Measurements from ENCODE around the gene STXBP1.
A peak's percentile ranks its signal among the peaks of the same experiment; 100 is the strongest.

The STXBP1 gene

DNA sequence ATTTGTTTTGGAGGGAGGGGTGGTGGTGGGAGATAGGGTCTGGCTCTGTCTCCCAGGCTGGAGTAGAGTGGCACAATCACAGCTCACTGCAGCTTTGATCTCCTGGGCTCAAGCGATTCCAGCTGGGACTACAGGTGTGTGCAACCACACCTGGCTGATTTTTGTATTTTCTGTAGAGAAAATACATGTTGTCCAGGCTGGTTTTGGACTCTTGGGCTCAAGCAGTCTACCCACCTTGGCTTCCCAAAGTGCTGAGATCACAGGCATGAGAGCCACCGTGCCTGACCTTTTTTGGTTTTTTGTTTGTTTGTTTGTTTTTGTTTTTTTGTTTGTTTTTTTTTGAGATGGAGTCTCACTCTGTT, 15.4 kb downstream of the STXBP1 start:
- Mint-ChIP-seq H3K27ac (no peak overlapping the region), H3K36me3 (no peaks in the 10 kb centered on the region)
- no peak for ATAC-seq

DNA sequence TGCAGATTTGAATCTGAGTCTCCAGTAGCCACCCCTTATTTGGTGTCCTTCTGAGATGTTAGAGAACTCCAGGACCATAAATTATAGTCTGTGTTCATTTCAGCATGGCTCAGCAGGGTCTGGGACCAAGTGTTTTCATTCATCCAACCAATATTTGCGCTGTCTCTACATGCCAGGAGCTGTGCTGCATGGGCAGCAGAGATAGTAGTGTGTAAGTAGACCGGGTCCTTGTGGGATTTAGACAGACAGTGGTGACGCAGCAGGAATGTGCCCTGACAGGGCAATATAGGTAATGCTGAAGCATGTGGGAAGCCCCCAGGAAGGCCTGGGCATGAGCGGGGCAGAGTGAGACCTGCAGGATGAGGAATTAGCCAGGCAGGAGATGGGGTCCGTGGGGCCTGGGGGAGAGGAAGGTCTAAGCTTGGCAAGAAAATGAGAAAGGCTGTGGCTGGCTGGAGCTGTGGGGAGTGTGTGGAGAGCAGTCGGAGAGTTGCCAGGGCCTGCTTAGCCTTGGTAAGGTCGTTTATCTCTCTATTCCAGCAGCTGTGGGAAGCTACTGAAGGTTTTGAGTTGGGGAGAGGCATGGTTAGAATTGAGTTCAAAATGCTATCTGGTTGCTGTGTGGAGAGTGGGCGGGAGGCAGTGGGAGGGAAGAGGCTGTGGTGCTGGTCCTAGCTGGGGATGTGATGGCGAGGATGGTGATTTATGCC, 16.8 kb downstream of the STXBP1 start:
- ATAC-seq (no peak), DNase-seq (ENCODE audit: low spot score in 2 of 2) (no peak)
- no peaks in the 10 kb centered on the region for H3K36me3 Mint-ChIP-seq
- H3K27ac Mint-ChIP-seq: no peak overlapping the region
- H3K9me3 Mint-ChIP-seq: no peaks in the 10 kb centered on the region
- H3K4me1 Mint-ChIP-seq: peaks cover 5% of the 10 kb centered on the region
- no peak overlapping the region for H3K4me3 Mint-ChIP-seq

More for the DNA sequence above, 15.4 kb downstream of the STXBP1 start:
- H3K9me3 Mint-ChIP-seq: no peaks in the 10 kb centered on the region
- H3K4me1 Mint-ChIP-seq: peaks cover 5% of the 10 kb centered on the region
- H3K4me3 Mint-ChIP-seq: no peak overlapping the region
- no peak for DNase-seq (ENCODE audit: low spot score in 2 of 2)

DNA sequence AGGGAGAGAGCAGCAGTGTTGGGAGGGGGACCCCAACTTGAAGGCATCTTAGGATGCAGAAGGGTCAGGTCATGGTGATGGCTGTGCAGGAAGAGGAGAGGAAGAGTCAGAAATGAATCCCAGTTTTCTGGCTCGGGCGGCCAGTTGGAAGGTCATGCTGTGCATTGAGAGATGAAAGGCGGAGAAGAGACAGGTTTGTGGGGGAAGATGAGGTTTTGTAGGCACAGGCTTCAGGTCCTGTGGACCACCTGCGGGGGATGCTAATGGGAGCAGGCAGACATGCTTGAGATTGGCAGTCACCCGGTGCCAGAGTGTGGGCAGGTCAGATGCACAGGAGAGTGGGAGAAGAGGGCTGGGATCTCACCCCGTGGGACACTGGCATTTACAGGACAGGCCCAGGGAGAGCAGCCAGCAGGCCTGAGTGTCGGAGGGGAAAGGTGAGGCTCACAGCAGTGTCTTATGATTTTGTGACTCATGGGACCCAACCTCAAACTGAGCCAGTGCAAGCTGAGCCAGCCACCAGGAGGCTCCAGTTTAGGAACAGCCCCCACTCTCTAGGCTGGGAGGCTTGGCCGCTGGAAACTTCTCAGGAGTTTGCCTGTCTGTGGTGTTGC, 17.5 kb downstream of the STXBP1 start:
- Mint-ChIP-seq H3K36me3 (no peaks in the 10 kb centered on the region), H3K9me3 (no peaks in the 10 kb centered on the region), H3K27ac (no peak overlapping the region), H3K4me3 (no peak overlapping the region), H3K4me1 (peaks cover 5% of the 10 kb centered on the region)
- peak; percentile 51 for ATAC-seq
- no peak for DNase-seq (ENCODE audit: low spot score in 2 of 2)

DNA sequence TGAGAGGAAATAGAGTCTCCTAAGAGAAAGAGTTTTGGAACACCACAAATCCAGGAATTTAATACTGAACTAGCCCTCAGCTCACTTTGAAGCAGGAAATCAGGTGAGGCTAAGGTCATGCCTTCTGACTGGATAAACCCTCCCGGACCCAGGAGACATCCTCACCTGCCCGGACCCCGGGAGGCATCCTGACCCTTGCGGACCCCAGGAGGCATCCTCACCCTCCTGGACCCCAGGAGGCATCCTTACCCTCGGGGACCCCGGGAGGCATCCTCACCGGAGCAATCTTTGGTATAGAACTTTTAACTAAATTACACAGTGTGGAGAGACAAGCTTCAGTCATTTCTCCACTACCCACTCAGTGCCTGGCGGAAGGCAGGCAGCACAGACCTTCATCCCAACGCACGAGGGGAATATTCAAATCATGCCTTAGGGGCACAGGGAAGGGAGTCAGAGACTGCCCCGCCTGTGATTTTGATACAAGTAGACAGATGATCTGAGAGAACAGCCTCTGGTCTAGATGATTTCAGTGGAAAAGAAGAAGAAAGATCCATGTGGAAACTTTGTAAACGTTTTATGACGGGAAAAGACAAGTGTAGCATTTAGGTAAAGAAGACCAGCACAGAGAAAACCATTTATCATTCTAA, 21.3 kb downstream of the STXBP1 start:
- Mint-ChIP-seq H3K9me3 (no peaks in the 10 kb centered on the region), H3K4me3 (no peak overlapping the region), H3K27ac (no peak overlapping the region), H3K36me3 (no peaks in the 10 kb centered on the region), H3K4me1 (peaks cover 5% of the 10 kb centered on the region)
- ATAC-seq (no peak), DNase-seq (ENCODE audit: low spot score in 2 of 2) (no peak)

DNA sequence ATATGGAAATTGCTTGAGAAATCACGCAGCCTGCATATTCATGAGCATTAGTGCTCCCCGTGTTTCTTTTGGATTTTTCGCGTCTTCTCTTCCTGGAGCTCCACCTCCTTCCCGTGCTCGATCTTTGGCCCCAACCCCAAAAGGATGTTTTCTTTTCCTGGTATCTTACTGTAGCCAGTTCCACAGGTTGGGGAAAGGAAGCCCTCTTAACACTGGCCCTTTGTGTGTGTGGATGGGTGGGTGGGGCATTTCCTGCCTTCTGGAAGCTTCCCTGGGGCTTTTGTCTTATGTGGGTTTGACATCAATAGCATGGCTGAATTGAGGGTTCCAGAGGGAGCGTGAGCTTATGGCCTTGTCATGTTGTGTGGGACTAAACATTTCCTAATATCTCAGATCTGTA, 21.9 kb downstream of the STXBP1 start:
- no peak for DNase-seq (ENCODE audit: low spot score in 2 of 2)
- Mint-ChIP-seq H3K4me1 (peaks cover under 1% of the 10 kb centered on the region), H3K4me3 (no peak overlapping the region), H3K9me3 (no peaks in the 10 kb centered on the region), H3K27ac (no peak overlapping the region), H3K36me3 (no peaks in the 10 kb centered on the region)
- no peak for ATAC-seq

DNA sequence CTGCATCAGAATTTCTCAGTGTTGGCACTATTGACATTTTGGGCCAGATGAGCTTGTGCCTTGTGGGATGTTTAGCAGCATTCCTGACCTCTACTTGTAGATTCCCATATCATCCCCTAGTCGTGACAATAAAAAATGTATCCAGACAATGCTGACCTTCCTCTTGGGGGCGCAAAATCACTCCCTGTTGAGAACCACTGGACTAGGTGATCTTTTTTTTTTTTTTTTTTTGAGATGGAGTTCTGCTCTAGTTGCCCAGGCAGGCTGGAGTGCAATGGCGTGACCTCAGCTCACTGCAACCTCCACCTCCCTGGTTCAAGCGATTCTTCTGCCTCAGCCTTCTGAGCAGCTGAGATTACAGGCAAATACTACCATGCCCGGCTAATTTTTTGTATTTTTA, 22.6 kb downstream of the STXBP1 start:
- no peaks in the 10 kb centered on the region for H3K36me3 Mint-ChIP-seq
- H3K27ac Mint-ChIP-seq: no peak overlapping the region
- no peak for ATAC-seq
- no peaks in the 10 kb centered on the region for H3K4me1 Mint-ChIP-seq
- no peak for DNase-seq (ENCODE audit: low spot score in 2 of 2)
- no peaks in the 10 kb centered on the region for H3K9me3 Mint-ChIP-seq
- H3K4me3 Mint-ChIP-seq: no peak overlapping the region

DNA sequence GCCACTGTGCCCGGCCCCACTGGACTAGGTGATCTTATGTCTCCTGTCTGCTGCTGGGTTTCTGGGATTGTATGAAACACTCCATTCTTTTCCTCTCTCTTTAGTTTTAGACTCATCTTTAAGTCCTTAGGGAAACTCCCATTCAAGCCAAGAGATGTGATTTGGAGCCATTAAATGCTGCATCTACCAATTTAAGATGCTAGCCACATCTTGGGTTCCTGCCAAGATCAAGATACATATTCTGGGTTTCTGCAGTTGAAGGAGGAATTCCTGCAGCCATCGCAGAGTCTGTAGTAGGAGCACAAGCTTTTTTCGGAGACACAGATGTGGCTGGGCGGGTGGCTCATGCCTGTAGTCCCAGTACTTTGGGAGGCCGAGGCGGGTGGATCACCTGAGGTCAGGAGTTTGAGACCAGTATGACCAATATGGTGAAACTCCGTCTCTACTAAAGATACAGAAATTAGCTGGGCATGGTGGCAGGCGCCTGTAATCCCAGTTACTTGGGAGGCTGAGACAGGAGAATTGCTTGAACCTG, 23.2 kb downstream of the STXBP1 start:
- Mint-ChIP-seq H3K9me3 (no peaks in the 10 kb centered on the region), H3K27ac (no peak overlapping the region), H3K4me3 (no peak overlapping the region), H3K36me3 (no peaks in the 10 kb centered on the region), H3K4me1 (no peaks in the 10 kb centered on the region)
- DNase-seq (ENCODE audit: low spot score in 2 of 2): no peak
- ATAC-seq: no peak

DNA sequence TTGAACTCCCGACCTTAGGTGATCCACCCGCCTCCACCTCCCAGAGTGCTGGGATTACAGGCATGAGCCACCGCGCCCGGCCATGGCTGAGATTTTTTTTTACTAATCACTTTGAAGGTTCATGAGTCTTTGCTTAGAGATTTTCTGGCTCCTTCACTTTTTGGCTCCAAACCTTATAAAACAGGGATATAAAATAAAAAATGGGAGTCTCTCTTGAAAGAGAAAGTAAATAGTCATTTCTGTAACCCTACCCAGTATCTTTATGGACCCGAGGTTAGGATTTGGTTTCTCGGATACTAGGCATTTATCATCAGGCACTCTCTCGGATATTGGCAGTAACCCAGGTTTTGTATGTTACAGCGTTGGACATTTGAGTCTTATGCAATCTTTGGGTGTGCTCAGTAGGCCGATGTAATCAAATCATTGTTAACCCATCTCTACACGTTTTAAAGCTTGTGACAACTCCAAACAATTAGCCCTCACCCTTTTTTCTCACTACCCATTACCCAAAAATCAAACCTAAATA, 25.3 kb downstream of the STXBP1 start:
- no peak for ATAC-seq
- no peaks in the 10 kb centered on the region for H3K36me3 Mint-ChIP-seq
- no peaks in the 10 kb centered on the region for H3K4me1 Mint-ChIP-seq
- no peak overlapping the region for H3K4me3 Mint-ChIP-seq
- DNase-seq (ENCODE audit: low spot score in 2 of 2): no peak
- H3K9me3 Mint-ChIP-seq: no peaks in the 10 kb centered on the region
- no peak overlapping the region for H3K27ac Mint-ChIP-seq

DNA sequence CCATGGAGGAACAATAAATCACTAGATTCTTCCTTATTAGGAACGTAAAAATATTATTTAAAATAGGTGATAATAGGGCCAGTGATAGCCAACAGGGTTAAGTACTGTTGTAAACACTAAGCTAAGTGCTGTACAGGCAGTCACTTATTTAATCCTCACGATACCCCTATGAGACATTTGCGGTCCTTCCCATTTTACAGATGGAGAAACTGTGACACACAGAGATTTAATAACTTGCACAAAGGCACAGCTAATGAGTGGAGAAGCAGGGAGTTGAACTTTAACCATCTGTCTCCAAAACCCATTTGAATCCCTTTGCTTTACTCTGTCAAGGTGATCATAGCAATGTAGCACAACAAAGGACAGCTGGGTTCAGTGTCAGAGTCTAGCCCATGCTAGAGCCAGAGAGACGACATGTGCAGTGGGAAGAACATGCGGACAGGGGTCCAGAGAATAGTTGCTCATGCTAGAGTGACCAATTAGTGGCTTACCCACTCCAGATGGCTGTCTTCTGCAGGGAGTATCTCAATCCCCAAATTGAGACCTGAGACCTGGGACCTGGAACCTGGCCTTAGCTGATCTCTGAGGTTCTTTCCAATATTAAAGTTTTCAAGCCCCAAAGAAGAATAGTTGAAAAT, 28.9 kb downstream of the STXBP1 start:
- no peak for ATAC-seq
- DNase-seq (ENCODE audit: low spot score in 2 of 2): no peak
- no peaks in the 10 kb centered on the region for H3K4me1 Mint-ChIP-seq
- H3K4me3 Mint-ChIP-seq: no peak overlapping the region
- no peaks in the 10 kb centered on the region for H3K9me3 Mint-ChIP-seq
- H3K36me3 Mint-ChIP-seq: no peaks in the 10 kb centered on the region
- no peak overlapping the region for H3K27ac Mint-ChIP-seq

DNA sequence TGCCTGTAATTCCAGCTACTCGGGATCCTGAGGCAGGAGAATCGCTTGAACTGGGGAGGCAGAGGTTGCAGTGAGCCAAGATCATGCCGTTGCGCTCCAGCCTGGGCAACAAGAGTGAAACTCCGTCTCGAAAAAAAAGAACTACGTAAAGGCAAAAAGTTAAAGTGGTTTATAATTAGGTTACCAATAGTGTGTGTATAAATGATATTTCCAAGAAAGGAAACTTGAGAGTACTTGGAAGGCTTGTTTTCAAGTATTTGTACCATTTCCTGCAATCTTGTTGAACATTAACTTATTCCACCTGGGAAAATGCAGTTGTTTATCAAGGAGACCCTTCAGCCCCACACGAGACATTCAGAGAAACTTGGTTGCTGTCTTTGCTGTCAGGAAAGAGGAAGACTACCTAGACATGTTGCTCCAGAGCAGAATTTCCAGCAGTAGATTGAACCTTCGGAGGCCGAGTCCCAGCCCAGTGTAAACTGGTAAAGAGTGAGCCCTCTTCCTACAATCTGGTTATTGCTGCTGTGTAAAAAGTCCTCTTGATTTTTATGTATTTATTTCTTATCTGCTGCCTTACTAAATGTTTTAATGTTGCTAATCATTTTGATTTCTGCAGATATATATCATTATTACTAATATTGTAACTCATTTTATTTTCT, 30.1 kb downstream of the STXBP1 start:
- ATAC-seq (no peak), DNase-seq (ENCODE audit: low spot score in 2 of 2) (no peak)
- H3K4me1 Mint-ChIP-seq: no peaks in the 10 kb centered on the region
- no peak overlapping the region for H3K27ac Mint-ChIP-seq
- H3K4me3 Mint-ChIP-seq: no peak overlapping the region
- H3K36me3 Mint-ChIP-seq: no peaks in the 10 kb centered on the region
- no peaks in the 10 kb centered on the region for H3K9me3 Mint-ChIP-seq

DNA sequence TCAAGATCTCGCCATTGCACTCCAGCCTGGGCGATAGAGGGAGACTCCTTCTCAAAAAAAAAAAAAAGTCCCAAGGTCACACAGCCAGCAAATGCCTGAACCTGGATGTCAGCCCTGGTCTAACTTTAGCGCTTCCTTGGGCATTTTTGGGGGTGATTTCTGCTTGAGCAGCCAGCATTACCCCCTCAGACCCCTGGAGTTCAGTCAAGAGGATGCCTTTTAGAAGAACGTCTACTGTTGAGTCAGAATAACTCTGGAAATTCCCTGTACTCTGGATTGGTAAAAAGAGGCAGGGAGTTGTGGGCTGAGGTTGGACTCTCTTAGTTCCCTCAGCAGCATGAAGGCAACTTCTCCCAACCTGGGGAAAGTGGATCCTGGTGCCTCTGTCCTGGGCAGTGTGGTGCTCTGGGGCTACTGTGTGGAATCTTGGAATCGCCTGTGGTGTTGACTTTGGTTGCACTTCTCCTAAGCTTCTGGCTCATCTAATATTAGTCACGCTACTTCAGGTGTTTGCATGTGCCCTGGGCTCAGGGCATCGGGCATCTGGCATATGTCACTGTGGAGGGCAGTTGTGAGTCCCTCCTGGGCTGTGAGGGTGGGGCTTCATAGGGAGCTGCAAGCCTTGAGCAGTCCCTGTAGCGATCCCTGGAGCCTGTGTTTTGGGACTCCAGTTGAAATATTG, 32.2 kb downstream of the STXBP1 start:
- Mint-ChIP-seq H3K36me3 (no peaks in the 10 kb centered on the region), H3K4me3 (no peak overlapping the region), H3K4me1 (no peaks in the 10 kb centered on the region), H3K27ac (no peak overlapping the region), H3K9me3 (no peaks in the 10 kb centered on the region)
- ATAC-seq (no peak), DNase-seq (ENCODE audit: low spot score in 2 of 2) (no peak)

DNA sequence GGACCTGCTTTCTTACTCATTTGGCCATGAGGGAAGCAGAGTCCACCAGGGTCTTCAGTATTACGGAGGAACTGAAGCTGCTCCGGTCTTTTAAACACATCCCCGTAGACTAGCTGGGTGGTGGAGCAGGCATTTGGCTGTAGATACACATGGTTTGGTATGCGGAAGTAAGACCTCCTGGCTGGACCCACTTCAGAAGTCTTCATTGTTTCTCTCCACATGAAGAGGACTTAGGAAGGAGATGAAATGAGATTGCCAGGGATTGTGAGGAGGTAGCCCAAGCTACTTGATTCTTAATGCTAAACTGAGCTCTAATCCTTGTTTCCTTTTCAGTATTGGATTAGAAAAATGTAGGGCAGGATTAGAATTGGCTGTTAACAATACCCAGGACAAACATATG, 32.9 kb downstream of the STXBP1 start:
- H3K4me3 Mint-ChIP-seq: no peak overlapping the region
- no peak for ATAC-seq
- H3K9me3 Mint-ChIP-seq: no peaks in the 10 kb centered on the region
- no peaks in the 10 kb centered on the region for H3K36me3 Mint-ChIP-seq
- H3K27ac Mint-ChIP-seq: no peak overlapping the region
- H3K4me1 Mint-ChIP-seq: no peaks in the 10 kb centered on the region
- no peak for DNase-seq (ENCODE audit: low spot score in 2 of 2)

DNA sequence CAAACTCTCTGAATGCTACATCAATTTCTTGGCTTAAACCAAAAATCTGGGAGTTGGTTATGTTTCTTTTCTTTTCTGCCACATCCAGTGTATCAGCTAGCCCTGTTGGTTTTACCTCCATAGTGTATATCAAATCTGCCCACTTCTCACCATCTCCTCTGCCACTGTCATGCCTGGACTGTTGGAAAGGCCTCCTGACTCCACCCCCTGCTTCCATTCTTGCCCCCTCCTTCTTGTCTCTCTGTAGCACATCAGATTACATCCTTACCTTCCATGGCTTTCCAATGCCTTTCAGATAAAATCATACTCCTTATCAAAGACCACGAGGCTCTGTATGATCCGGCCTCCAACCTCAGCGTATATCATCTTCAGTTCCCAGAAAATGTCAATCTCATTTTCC, 35.4 kb downstream of the STXBP1 start:
- Mint-ChIP-seq H3K4me1 (no peaks in the 10 kb centered on the region), H3K27ac (no peak overlapping the region), H3K36me3 (no peaks in the 10 kb centered on the region), H3K4me3 (no peak overlapping the region), H3K9me3 (no peaks in the 10 kb centered on the region)
- no peak for ATAC-seq
- no peak for DNase-seq (ENCODE audit: low spot score in 2 of 2)

DNA sequence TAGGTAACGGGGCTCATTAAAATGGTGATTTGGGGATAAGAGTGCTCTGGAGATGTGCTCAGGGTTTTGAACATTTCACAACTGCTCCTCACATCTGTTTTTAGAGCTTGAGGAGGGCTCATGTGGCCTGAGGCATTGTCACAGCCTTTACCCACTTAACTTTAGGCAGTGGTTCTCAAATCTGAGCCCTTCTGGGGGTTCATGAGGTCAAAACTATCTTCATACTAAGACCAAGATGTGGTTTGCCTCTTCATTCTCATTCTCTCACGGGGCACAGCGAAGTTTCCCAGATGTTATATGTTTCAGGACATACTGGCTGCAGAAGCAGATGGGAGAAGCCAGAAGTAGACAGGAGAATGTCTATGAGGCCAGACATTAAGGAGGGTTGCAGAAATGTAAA, 38.4 kb downstream of the STXBP1 start:
- no peaks in the 10 kb centered on the region for H3K36me3 Mint-ChIP-seq
- no peak overlapping the region for H3K4me3 Mint-ChIP-seq
- no peak overlapping the region for H3K27ac Mint-ChIP-seq
- no peaks in the 10 kb centered on the region for H3K9me3 Mint-ChIP-seq
- no peaks in the 10 kb centered on the region for H3K4me1 Mint-ChIP-seq
- DNase-seq (ENCODE audit: low spot score in 2 of 2) (no peak), ATAC-seq (no peak)
